GM12878 (cell line): ENCODE results near the gene ITGA1. TPM values are rescaled to one million over a fixed set of nuclear protein-coding genes. Genes with fewer than 3 reads are reported as not detected.

Experiments used
- ATAC-seq: fragments of 200-7000 bp; cut with Tn5 transposase; 3 replicates; pipeline ENCODE4 v1.9.1; 2020; ENCODE audit warnings: mild to moderate bottlenecking, moderate library complexity
- BruUV-seq: library from RNA; stranded (reverse); fragments of 400-500 nt; replicated peaks from 2 replicates; lab custom pipeline; 2021; lab: Mats Ljungman, UMichigan
- CTCF ChIA-PET: fragments of 300-600 bp; sonication (Branson Sonifier 250); formaldehyde crosslinking; extraction: SDS; loops from one replicate; lab custom pipeline; 2021; ENCODE audit warnings: inconsistent platforms; lab: Yijun Ruan, JAX
- POLR2A ChIA-PET: fragments of 350-600 bp; formaldehyde crosslinking; extraction: SDS; loops from one replicate; lab custom pipeline; 2021; ENCODE audit warnings: inconsistent platforms; lab: Charles Lee
- RAD21 ChIA-PET: fragments of 300-600 bp; sonication (Branson Sonifier 250); formaldehyde crosslinking; loops from one replicate; lab custom pipeline; 2023; ENCODE audit warnings: antibody characterized with exemption; ENCODE audit not compliant: unreplicated experiment; lab: Charles Lee
- SMC1A ChIA-PET: fragments of 300-600 bp; sonication (Branson Sonifier 250); formaldehyde crosslinking; loops from one replicate; lab custom pipeline; 2023; ENCODE audit not compliant: unreplicated experiment, uncharacterized antibody; lab: Charles Lee
- DNase-seq: peaks from one replicate; pipeline ENCODE4 v3.0.0-alpha.2; 2011; ENCODE audit warnings: low read depth, low spot score
- FAIRE-seq: peaks from 3 replicates; lab custom pipeline; 2011; peaks lifted over from hg19 to GRCh38; lab: Jason Lieb, UNC
- H2AFZ ChIP-seq: 2 replicates; pipeline ENCODE4 v1.6.0; 2011; ENCODE audit warnings: low read depth, low read length, control low read depth; ENCODE audit not compliant: control insufficient read depth
- H3K27ac ChIP-seq: 2 replicates; pipeline ENCODE4 v1.5.1; 2011; ENCODE audit warnings: control low read depth; ENCODE audit not compliant: control insufficient read depth, insufficient read depth
- H3K27me3 ChIP-seq, 2 experiments: replicated peaks in 1 of 2; 2 replicates each; pipeline versions ENCODE4 v1.6.0 to v1.6.1; 2011; ENCODE audit warnings: low read length in 1 of 2; ENCODE audit not compliant: control insufficient read depth in 2 of 2, insufficient read depth in 2 of 2
- H3K36me3 ChIP-seq, 2 experiments: 2 replicates each; pipeline ENCODE4 v1.5.1; 2011; ENCODE audit warnings: low read length in 1 of 2; ENCODE audit not compliant: control insufficient read depth in 2 of 2, insufficient read depth in 2 of 2
- H3K4me1 ChIP-seq: 2 replicates; pipeline ENCODE4 v1.6.1; 2011; ENCODE audit warnings: mild to moderate bottlenecking, low read length, moderate library complexity, mixed read lengths; ENCODE audit not compliant: control insufficient read depth, insufficient read depth
- H3K4me2 ChIP-seq: 2 replicates; pipeline ENCODE4 v1.6.0; 2011; ENCODE audit warnings: control low read depth; ENCODE audit not compliant: control insufficient read depth, insufficient read depth
- H3K4me3 ChIP-seq: fragments of 200-600 bp; sonication (generic); 2 replicates; pipeline ENCODE4 v1.5.1; 2016
- H3K79me2 ChIP-seq: 2 replicates; pipeline ENCODE4 v1.6.0; 2011; ENCODE audit warnings: low read length; ENCODE audit not compliant: control insufficient read depth, insufficient read depth
- H3K9ac ChIP-seq: 2 replicates; pipeline ENCODE4 v1.8.0; 2011; ENCODE audit warnings: low read length, control low read depth, mixed read lengths; ENCODE audit not compliant: control insufficient read depth, insufficient read depth
- H3K9me3 ChIP-seq: replicated peaks from 3 replicates; pipeline ENCODE4 v1.5.1; 2011; ENCODE audit warnings: mild to moderate bottlenecking, low read length; ENCODE audit not compliant: control insufficient read depth, insufficient read depth
- H4K20me1 ChIP-seq: 2 replicates; pipeline ENCODE4 v1.6.0; 2011; ENCODE audit not compliant: control insufficient read depth, insufficient read depth
- CREM ChIP-seq: IDR thresholded peaks from 2 replicates; pipeline ENCODE4 v1.6.1; 2014; ENCODE audit warnings: antibody characterized with exemption, low read depth
- ELK1 ChIP-seq: IDR thresholded peaks from 2 replicates; pipeline ENCODE4 v1.6.1; 2012; ENCODE audit warnings: low read depth, low read length, improper control_type of control experiment
- ZBTB4 ChIP-seq: fragments of 450-650 bp; formaldehyde crosslinking; IDR thresholded peaks from 2 replicates; pipeline ENCODE4 v1.4.0; 2022; ENCODE audit warnings: mild to moderate bottlenecking, moderate library complexity
- ZSCAN29 ChIP-seq: fragments of 450-650 bp; IDR thresholded peaks from 2 replicates; pipeline ENCODE4 v1.6.1; 2017; ENCODE audit warnings: mild to moderate bottlenecking, moderate library complexity
- ZZZ3 ChIP-seq: IDR thresholded peaks from 2 replicates; pipeline ENCODE4 v1.6.1; 2011; ENCODE audit warnings: low read depth; ENCODE audit not compliant: control insufficient read depth, insufficient read length
- WGBS: methylation state at CpG from one replicate; pipeline ENCODE4 v1.1.6; 2016; ENCODE audit warnings: low lambda C conversion rate; ENCODE audit not compliant: insufficient replicate concordance, insufficient coverage; ENCODE audit errors: missing lambda C conversion rate; 5-methylcytosine and 5-hydroxymethylcytosine counted together
- in situ Hi-C: fragments of 300-500 bp; cut with MboI; formaldehyde crosslinking; loops from 9 replicates; pipeline ENCODE4 v1.14.3; 2018; ENCODE audit warnings: mixed read lengths
- intact Hi-C: fragments of 100-400 bp; cut with micrococcal nuclease; formaldehyde crosslinking; loops from one replicate; pipeline ENCODE4 v1.14.2; 2022; ENCODE audit not compliant: unreplicated experiment
- polyA plus RNA-seq, 11 experiments: library from polyadenylated mRNA; depleted of rRNA in 4 of 11; unstranded in 6 of 11; stranded (reverse) in 5 of 11; fragments of >200 nt; fragmentation: Nextera tagmentation in 4 of 11; fragmentation: Illumina TruSeq in 1 of 11; extraction: Ambion mirVana in 4 of 11; extraction: Trizol in 1 of 11; gene quantifications; 1 replicate in 1 of 11; 2 replicates in 10 of 11; pipeline versions ENCODE4 v1.2.1 to v1.2.3, GENCODE V29; 2011 to 2016; ENCODE audit warnings: inconsistent platforms in 2 of 11, missing spikeins in 2 of 11, low read depth in 1 of 11
- total RNA-seq, 4 experiments: library from RNA; depleted of rRNA in 3 of 4; stranded (reverse); fragments of >200 nt in 3 of 4; fragmentation: Illumina TruSeq in 1 of 4; extraction: Trizol in 1 of 4; gene quantifications; 2 replicates each; pipeline versions ENCODE4 v1.2.1 to v1.2.3, GENCODE V29; 2013 to 2021
- TF ChIP-seq, protein P1 (sequence below): fragments of 450-650 bp; IDR thresholded peaks from 2 replicates; pipeline ENCODE4 v1.6.1; 2017; ENCODE audit warnings: mild to moderate bottlenecking, low read depth, inconsistent platforms; ENCODE audit not compliant: poor library complexity, severe bottlenecking
- TF ChIP-seq, protein P2 (sequence below): fragments of 450-650 bp; formaldehyde crosslinking; IDR thresholded peaks from 2 replicates; pipeline ENCODE4 v1.4.0; 2020; ENCODE audit warnings: mild to moderate bottlenecking, moderate library complexity

ITGA1 gene
- total and polyA plus RNA-seq, 10 of the 15 experiments (the other 5 are each of a cell fraction or from before 2014, with no cell fraction given) = 0.02 to 0.56 (median 0.19) TPM

GRCh38 chr5:52994266-52994665, 206.6 kb downstream of the ITGA1 start (continued):
- TF ChIP-seq ZBTB4 (CRISPR knock-in tag) (no peak), ZSCAN29 (no peak), ELK1 (no peak), ZZZ3 (no peak)
- TF ChIP-seq, protein P1, sequence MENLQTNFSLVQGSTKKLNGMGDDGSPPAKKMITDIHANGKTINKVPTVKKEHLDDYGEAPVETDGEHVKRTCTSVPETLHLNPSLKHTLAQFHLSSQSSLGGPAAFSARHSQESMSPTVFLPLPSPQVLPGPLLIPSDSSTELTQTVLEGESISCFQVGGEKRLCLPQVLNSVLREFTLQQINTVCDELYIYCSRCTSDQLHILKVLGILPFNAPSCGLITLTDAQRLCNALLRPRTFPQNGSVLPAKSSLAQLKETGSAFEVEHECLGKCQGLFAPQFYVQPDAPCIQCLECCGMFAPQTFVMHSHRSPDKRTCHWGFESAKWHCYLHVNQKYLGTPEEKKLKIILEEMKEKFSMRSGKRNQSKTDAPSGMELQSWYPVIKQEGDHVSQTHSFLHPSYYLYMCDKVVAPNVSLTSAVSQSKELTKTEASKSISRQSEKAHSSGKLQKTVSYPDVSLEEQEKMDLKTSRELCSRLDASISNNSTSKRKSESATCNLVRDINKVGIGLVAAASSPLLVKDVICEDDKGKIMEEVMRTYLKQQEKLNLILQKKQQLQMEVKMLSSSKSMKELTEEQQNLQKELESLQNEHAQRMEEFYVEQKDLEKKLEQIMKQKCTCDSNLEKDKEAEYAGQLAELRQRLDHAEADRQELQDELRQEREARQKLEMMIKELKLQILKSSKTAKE = no peak

GRCh38 chr5:52995095-52995494, 207.4 kb downstream of the ITGA1 start:
- DNase-seq (no peak), FAIRE-seq (no peak), ATAC-seq (peak; percentile 34; the same call in 2 of the 3 replicates)
- CTCF ChIA-PET = no interaction called here
- Histone ChIP-seq H3K9ac (no peak overlapping the region), H2AFZ (no peak overlapping the region), H3K27ac (no peak overlapping the region), H3K27me3 (peaks cover 0 to 9% of the 10 kb centered on the region in 2 experiments; a peak in 2 of 4 replicates), H3K4me1 (no peaks in the 10 kb centered on the region), H4K20me1 (no peaks in the 10 kb centered on the region), H3K9me3 (no peaks in the 10 kb centered on the region), H3K4me3 (no peak overlapping the region), H3K4me2 (no peak overlapping the region), H3K79me2 (no peaks in the 10 kb centered on the region), H3K36me3 (no peaks in the 10 kb centered on the region)
- in situ Hi-C loops (no loop called here), intact Hi-C loops (no loop called here)
- RAD21 ChIA-PET = no interaction called here
- 85% methylated on average over 1 of the region's 1 CpG for WGBS
- POLR2A ChIA-PET = no interaction called here
- SMC1A ChIA-PET = no interaction called here
- BruUV-seq = no TSS peak
- TF ChIP-seq, protein P2, sequence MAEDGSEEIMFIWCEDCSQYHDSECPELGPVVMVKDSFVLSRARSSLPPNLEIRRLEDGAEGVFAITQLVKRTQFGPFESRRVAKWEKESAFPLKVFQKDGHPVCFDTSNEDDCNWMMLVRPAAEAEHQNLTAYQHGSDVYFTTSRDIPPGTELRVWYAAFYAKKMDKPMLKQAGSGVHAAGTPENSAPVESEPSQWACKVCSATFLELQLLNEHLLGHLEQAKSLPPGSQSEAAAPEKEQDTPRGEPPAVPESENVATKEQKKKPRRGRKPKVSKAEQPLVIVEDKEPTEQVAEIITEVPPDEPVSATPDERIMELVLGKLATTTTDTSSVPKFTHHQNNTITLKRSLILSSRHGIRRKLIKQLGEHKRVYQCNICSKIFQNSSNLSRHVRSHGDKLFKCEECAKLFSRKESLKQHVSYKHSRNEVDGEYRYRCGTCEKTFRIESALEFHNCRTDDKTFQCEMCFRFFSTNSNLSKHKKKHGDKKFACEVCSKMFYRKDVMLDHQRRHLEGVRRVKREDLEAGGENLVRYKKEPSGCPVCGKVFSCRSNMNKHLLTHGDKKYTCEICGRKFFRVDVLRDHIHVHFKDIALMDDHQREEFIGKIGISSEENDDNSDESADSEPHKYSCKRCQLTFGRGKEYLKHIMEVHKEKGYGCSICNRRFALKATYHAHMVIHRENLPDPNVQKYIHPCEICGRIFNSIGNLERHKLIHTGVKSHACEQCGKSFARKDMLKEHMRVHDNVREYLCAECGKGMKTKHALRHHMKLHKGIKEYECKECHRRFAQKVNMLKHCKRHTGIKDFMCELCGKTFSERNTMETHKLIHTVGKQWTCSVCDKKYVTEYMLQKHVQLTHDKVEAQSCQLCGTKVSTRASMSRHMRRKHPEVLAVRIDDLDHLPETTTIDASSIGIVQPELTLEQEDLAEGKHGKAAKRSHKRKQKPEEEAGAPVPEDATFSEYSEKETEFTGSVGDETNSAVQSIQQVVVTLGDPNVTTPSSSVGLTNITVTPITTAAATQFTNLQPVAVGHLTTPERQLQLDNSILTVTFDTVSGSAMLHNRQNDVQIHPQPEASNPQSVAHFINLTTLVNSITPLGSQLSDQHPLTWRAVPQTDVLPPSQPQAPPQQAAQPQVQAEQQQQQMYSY (CRISPR knock-in tag) = no peak
- no peak for TF ChIP-seq CREM
